HCT116 (cell line): Measurements from ENCODE around the gene TM9SF4.

ENCODE experiments used
- CBX3 ChIP-seq: IDR thresholded peaks from 2 replicates; pipeline ENCODE4 v1.6.1; 2012; ENCODE audit warnings: low read depth
- ELF1 ChIP-seq: IDR thresholded peaks from 2 replicates; pipeline ENCODE4 v1.6.1; 2012; ENCODE audit warnings: low read depth, borderline replicate concordance
- EZH2phosphoT487 ChIP-seq: fragments of 200-600 bp; IDR thresholded peaks from 2 replicates; pipeline ENCODE4 v1.6.1; 2018; ENCODE audit warnings: antibody characterized with exemption, borderline replicate concordance
- JUND ChIP-seq: IDR thresholded peaks from 2 replicates; pipeline ENCODE4 v1.6.1; 2012
- POLR2A ChIP-seq: IDR thresholded peaks from 2 replicates; pipeline ENCODE4 v1.7.0; 2011; ENCODE audit warnings: borderline replicate concordance; ENCODE audit not compliant: insufficient read depth, insufficient read length; ENCODE audit errors: extremely low read depth
- POLR2AphosphoS5 ChIP-seq: IDR thresholded peaks from 2 replicates; pipeline ENCODE4 v1.6.1; 2011; ENCODE audit warnings: mild to moderate bottlenecking, low read depth, low read length, moderate library complexity
- TF ChIP-seq, protein P1 (sequence below), 3 experiments: fragments of 200-600 bp in 1 of 3; sonication (generic) in 1 of 3; IDR thresholded peaks in 2 of 3; conservative IDR thresholded peaks in 1 of 3; 2 replicates each; pipeline ENCODE4 v1.5.1; 2012 to 2017; ENCODE audit warnings: low read depth in 2 of 3, low read length in 2 of 3, antibody characterized with exemption in 1 of 3, borderline replicate concordance in 1 of 3, control low read depth in 1 of 3, mild to moderate bottlenecking in 1 of 3, mixed read lengths in 1 of 3, mixed run types in 1 of 3, moderate library complexity in 1 of 3; ENCODE audit not compliant: insufficient read depth in 1 of 3
- TF ChIP-seq, protein P2 (sequence below): IDR thresholded peaks from 2 replicates; pipeline ENCODE4 v1.6.1; 2012; ENCODE audit warnings: low read depth

- TF ChIP-seq EZH2phosphoT487 = no peak
- TF ChIP-seq CBX3 = no peak
- TF ChIP-seq, protein P1, sequence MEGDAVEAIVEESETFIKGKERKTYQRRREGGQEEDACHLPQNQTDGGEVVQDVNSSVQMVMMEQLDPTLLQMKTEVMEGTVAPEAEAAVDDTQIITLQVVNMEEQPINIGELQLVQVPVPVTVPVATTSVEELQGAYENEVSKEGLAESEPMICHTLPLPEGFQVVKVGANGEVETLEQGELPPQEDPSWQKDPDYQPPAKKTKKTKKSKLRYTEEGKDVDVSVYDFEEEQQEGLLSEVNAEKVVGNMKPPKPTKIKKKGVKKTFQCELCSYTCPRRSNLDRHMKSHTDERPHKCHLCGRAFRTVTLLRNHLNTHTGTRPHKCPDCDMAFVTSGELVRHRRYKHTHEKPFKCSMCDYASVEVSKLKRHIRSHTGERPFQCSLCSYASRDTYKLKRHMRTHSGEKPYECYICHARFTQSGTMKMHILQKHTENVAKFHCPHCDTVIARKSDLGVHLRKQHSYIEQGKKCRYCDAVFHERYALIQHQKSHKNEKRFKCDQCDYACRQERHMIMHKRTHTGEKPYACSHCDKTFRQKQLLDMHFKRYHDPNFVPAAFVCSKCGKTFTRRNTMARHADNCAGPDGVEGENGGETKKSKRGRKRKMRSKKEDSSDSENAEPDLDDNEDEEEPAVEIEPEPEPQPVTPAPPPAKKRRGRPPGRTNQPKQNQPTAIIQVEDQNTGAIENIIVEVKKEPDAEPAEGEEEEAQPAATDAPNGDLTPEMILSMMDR (IDR thresholded peaks at IDR 0.05 in 2 of 3, conservative IDR thresholded peaks at IDR 0.05 in 1 of 3; ENCODE audit: borderline replicate concordance in 1 of 3, insufficient read depth in 1 of 3, low read depth in 2 of 3, low read length in 2 of 3) = no peak
- no peak for TF ChIP-seq POLR2A
- TF ChIP-seq JUND = no peak
- no peak for TF ChIP-seq ELF1
- no peak for TF ChIP-seq POLR2AphosphoS5
- TF ChIP-seq, protein P2, sequence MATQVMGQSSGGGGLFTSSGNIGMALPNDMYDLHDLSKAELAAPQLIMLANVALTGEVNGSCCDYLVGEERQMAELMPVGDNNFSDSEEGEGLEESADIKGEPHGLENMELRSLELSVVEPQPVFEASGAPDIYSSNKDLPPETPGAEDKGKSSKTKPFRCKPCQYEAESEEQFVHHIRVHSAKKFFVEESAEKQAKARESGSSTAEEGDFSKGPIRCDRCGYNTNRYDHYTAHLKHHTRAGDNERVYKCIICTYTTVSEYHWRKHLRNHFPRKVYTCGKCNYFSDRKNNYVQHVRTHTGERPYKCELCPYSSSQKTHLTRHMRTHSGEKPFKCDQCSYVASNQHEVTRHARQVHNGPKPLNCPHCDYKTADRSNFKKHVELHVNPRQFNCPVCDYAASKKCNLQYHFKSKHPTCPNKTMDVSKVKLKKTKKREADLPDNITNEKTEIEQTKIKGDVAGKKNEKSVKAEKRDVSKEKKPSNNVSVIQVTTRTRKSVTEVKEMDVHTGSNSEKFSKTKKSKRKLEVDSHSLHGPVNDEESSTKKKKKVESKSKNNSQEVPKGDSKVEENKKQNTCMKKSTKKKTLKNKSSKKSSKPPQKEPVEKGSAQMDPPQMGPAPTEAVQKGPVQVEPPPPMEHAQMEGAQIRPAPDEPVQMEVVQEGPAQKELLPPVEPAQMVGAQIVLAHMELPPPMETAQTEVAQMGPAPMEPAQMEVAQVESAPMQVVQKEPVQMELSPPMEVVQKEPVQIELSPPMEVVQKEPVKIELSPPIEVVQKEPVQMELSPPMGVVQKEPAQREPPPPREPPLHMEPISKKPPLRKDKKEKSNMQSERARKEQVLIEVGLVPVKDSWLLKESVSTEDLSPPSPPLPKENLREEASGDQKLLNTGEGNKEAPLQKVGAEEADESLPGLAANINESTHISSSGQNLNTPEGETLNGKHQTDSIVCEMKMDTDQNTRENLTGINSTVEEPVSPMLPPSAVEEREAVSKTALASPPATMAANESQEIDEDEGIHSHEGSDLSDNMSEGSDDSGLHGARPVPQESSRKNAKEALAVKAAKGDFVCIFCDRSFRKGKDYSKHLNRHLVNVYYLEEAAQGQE = no peak
Measured at GRCh38 chr20:32179934-32180333, 70.4 kb downstream of the TM9SF4 start.
